ENCODE data around the gene ATF7.

ATF7 gene

DNA sequence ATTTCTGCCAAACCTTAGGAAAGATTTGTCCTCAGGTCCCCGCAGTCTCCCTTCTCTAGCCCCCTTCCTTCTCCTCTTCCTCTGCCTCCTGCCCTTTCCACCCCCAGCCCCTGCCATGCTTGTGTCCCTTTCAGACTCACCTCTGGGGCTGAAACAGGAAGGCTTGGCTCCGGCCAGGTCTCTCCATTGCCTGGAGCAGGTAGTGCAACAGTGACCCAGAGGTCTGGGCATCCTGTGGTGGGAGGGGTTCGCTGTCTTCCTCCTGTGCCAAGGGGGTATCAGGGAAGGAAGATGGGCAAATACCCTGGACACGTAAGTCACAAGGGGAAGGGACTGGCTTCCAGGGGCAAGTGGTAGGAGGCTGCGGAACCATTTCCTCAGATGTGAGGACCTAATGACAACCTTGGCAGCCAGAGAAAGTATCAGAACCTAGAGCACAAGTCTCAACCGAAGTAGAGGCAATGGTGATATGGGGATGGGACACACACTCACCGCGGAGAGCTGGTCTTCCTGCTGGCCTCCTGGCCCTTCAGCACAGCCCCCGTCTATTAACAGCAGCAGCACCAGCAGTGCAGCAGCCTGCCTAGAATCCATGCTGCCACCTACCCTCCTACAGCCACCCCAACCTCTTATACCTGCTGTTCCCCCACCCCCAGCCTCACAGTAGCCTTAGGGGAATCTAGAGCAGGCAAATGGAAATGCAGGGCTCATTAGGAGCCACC, 119.1 kb downstream of the ATF7 start, which contains the start of gene NPFF:
Gene NPFF (minus strand): TSS at position 604 of the 722 bp plus-strand sequence. CDS start 10 bp downstream, at position 594.
- TF ChIP-seq, protein P1, sequence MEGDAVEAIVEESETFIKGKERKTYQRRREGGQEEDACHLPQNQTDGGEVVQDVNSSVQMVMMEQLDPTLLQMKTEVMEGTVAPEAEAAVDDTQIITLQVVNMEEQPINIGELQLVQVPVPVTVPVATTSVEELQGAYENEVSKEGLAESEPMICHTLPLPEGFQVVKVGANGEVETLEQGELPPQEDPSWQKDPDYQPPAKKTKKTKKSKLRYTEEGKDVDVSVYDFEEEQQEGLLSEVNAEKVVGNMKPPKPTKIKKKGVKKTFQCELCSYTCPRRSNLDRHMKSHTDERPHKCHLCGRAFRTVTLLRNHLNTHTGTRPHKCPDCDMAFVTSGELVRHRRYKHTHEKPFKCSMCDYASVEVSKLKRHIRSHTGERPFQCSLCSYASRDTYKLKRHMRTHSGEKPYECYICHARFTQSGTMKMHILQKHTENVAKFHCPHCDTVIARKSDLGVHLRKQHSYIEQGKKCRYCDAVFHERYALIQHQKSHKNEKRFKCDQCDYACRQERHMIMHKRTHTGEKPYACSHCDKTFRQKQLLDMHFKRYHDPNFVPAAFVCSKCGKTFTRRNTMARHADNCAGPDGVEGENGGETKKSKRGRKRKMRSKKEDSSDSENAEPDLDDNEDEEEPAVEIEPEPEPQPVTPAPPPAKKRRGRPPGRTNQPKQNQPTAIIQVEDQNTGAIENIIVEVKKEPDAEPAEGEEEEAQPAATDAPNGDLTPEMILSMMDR (IDR thresholded peaks at IDR 0.05; ENCODE audit: insufficient read depth, low read length, poor library complexity, severe bottlenecking): no peak
- H3K36me3 ChIP-seq (ENCODE audit: control insufficient read depth, insufficient read depth, low read length): peaks cover 27% of the 10 kb centered on the region
- H3K4me3 ChIP-seq (replicated peaks; ENCODE audit: low read depth, low read length): no peak within 1 kb of the TSS
- DNase-seq (ENCODE audit: extremely low read depth, insufficient read length): no peak
- H3K27me3 ChIP-seq (replicated peaks; ENCODE audit: control insufficient read depth, insufficient read depth, low read length): no peaks in the 10 kb centered on the region

DNA sequence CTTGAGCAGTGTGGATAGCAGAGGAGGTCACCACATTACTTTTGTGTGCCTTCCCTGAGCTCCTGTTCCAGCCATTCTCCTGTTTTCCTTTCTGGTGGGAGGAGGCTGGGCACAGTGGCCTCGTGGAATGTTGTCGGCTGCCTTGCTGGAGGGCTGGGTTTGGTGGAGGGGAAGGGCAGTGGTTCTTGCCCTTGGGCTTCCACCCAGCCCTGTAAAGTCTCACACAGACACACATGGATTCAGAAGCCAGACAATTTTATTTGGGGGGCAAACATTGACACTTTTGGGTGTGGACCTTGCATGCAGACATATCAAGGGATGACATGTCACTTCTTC, 119.8 kb downstream of the ATF7 start:
- TF ChIP-seq, protein P1 (IDR thresholded peaks at IDR 0.05; ENCODE audit: insufficient read depth, low read length, poor library complexity, severe bottlenecking): no peak
- peaks cover 27% of the 10 kb centered on the region for H3K36me3 ChIP-seq (ENCODE audit: control insufficient read depth, insufficient read depth, low read length)
- DNase-seq (ENCODE audit: extremely low read depth, insufficient read length): no peak
- no peaks in the 10 kb centered on the region for H3K27me3 ChIP-seq (replicated peaks; ENCODE audit: control insufficient read depth, insufficient read depth, low read length)
- no peak overlapping the region for H3K4me3 ChIP-seq (replicated peaks; ENCODE audit: low read depth, low read length)

DNA sequence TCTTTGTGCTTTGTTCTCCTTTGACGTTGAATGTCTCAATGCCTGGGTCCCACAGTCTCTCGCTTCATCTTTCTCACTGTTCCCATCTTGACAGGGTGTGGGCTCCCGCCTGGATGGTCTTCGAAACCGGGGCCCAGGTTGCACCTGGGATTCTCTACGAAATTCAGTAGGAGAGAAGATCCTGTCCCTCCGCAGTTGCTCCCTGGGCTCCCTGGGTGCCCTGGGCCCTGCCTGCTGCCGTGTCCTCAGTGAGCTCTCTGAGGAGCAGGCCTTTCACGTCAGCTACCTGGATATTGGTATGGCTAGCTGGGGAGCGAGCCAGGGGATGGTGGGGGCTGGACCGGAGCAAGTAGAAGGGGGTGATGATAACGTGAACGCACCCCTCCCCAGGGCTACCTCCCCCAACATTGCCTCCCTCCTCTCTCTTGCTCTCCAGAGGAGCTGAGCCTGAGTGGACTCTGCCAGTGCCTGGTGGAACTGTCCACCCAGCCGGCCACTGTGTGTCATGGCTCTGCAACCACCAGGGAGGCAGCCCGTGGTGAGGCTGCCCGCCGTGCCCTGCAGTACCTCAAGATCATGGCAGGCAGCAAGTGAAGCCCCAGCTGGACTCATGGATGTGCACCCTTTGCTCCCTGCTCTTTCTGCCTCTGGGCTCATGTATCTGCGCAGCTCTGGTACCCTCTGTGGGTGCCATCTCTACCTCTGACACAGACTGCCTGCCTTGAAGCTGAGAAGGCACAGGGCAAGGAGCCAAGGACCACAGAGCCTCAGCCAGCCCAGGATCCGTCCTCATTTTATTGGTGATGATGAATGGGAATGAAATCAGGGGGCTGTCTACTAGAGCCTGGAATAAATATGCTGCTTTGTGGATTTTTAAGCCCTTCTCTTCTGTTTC, 120.4 kb downstream of the ATF7 start:
- no peak for DNase-seq (ENCODE audit: extremely low read depth, insufficient read length)
- TF ChIP-seq, protein P1 (IDR thresholded peaks at IDR 0.05; ENCODE audit: insufficient read depth, low read length, poor library complexity, severe bottlenecking): no peak
- Histone ChIP-seq H3K36me3 (ENCODE audit: control insufficient read depth, insufficient read depth, low read length) (peaks cover 27% of the 10 kb centered on the region), H3K27me3 (replicated peaks; ENCODE audit: control insufficient read depth, insufficient read depth, low read length) (no peaks in the 10 kb centered on the region), H3K4me3 (replicated peaks; ENCODE audit: low read depth, low read length) (no peak overlapping the region)

DNA sequence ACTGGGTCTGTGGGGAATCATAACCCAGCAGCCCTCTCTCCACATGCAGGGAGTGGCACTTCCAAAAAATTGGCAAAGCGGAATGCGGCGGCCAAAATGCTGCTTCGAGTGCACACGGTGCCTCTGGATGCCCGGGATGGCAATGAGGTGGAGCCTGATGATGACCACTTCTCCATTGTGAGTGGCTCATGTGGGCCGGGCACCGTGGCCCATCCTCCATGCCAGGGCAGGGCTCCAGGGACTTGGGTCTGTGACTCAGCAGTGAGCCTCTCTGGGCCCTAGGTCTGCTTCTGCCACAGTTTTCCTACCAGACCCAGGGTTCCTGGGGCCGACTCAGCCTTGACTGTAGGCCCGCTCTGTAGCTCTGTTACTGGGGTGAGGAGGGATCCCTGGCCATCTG, 121.1 kb downstream of the ATF7 start:
- H3K4me3 ChIP-seq (replicated peaks; ENCODE audit: low read depth, low read length): no peak overlapping the region
- TF ChIP-seq, protein P1 (IDR thresholded peaks at IDR 0.05; ENCODE audit: insufficient read depth, low read length, poor library complexity, severe bottlenecking): no peak

DNA sequence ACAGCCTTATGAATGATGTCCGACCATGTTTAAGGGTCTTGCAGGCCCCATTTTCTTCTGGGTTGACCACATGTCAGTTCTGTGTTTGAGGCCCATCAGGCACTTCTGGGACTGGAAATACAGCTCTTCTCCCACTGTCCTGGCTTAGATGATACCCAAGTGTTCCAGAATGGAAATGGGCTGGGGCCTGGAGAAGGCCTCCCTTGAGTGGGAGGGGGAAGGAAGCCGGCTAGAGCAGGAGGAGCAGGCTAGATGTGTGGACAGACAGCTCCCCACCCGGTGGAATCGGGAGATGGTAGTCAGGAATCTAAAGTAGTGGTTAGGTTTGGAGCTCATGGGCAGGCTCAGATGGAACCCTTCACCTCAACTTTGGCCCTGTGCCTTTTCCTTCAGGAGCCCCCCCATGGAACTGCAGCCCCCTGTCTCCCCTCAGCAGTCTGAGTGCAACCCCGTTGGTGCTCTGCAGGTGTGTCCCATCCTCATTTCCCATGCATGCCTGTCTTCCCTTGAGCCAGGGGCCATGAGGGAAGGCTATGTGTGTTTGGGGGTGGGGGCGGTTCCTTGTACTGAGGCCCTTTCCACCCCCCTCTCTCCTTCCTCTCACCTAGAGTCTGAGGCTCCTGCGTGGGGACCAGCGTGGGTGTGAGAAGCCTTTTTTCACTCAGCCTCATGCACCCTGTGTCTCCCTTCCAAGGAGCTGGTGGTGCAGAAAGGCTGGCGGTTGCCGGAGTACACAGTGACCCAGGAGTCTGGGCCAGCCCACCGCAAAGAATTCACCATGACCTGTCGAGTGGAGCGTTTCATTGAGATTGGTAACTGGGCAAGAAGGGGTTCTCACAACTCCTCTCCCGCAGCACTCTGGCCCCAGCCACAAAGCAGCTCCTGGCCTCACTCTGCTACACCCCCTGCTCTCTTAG, 121.9 kb downstream of the ATF7 start:
- H3K4me3 ChIP-seq (replicated peaks; ENCODE audit: low read depth, low read length): no peak overlapping the region
- TF ChIP-seq, protein P1 (IDR thresholded peaks at IDR 0.05; ENCODE audit: insufficient read depth, low read length, poor library complexity, severe bottlenecking): no peak
- H3K36me3 ChIP-seq (ENCODE audit: control insufficient read depth, insufficient read depth, low read length): peaks cover 20% of the 10 kb centered on the region
- no peak for DNase-seq (ENCODE audit: extremely low read depth, insufficient read length)
- no peaks in the 10 kb centered on the region for H3K27me3 ChIP-seq (replicated peaks; ENCODE audit: control insufficient read depth, insufficient read depth, low read length)

More for the DNA sequence above, 121.1 kb downstream of the ATF7 start:
- Histone ChIP-seq H3K36me3 (ENCODE audit: control insufficient read depth, insufficient read depth, low read length) (peaks cover 21% of the 10 kb centered on the region), H3K27me3 (replicated peaks; ENCODE audit: control insufficient read depth, insufficient read depth, low read length) (no peaks in the 10 kb centered on the region)
- DNase-seq (ENCODE audit: extremely low read depth, insufficient read length): no peak
